ENCODE data around the gene SNX7. TPM values are rescaled to one million over a fixed set of nuclear protein-coding genes. Genes with fewer than 3 reads are reported as not detected.

SNX7 gene
- total RNA-seq, 1 donor from 2014 or later, result 23.4 TPM

- no peaks in the 10 kb centered on the region for H3K27me3 ChIP-seq (ENCODE audit: control insufficient read depth, insufficient read depth, low read length)
- H3K36me3 ChIP-seq (ENCODE audit: control insufficient read depth, insufficient read depth, low read length), result no peaks in the 10 kb centered on the region
These were observed 8.1 kb downstream of the SNX7 start for GRCh38 chr1:98669355-98670296.

GRCh38 chr1:98672189-98672588, 10.7 kb downstream of the SNX7 start:
- H3K36me3 ChIP-seq (ENCODE audit: control insufficient read depth, insufficient read depth, low read length), result no peaks in the 10 kb centered on the region
- H3K27me3 ChIP-seq (ENCODE audit: control insufficient read depth, insufficient read depth, low read length), result no peaks in the 10 kb centered on the region
- DNase-seq (ENCODE audit: low read depth), result no peak
- TF ChIP-seq, protein P1, sequence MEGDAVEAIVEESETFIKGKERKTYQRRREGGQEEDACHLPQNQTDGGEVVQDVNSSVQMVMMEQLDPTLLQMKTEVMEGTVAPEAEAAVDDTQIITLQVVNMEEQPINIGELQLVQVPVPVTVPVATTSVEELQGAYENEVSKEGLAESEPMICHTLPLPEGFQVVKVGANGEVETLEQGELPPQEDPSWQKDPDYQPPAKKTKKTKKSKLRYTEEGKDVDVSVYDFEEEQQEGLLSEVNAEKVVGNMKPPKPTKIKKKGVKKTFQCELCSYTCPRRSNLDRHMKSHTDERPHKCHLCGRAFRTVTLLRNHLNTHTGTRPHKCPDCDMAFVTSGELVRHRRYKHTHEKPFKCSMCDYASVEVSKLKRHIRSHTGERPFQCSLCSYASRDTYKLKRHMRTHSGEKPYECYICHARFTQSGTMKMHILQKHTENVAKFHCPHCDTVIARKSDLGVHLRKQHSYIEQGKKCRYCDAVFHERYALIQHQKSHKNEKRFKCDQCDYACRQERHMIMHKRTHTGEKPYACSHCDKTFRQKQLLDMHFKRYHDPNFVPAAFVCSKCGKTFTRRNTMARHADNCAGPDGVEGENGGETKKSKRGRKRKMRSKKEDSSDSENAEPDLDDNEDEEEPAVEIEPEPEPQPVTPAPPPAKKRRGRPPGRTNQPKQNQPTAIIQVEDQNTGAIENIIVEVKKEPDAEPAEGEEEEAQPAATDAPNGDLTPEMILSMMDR (IDR thresholded peaks at IDR 0.05; ENCODE audit: insufficient read depth, low read length, poor library complexity, severe bottlenecking), result no peak
- no peak overlapping the region for H3K4me3 ChIP-seq (ENCODE audit: low read depth, low read length)

More at GRCh38 chr1:98669355-98670296, 8.1 kb downstream of the SNX7 start:
- DNase-seq (ENCODE audit: low read depth), result no peak
- TF ChIP-seq, protein P1 (IDR thresholded peaks at IDR 0.05; ENCODE audit: insufficient read depth, low read length, poor library complexity, severe bottlenecking), result no peak
- H3K4me3 ChIP-seq (ENCODE audit: low read depth, low read length), result no peak overlapping the region

- Histone ChIP-seq H3K27me3 (ENCODE audit: control insufficient read depth, insufficient read depth, low read length) (no peaks in the 10 kb centered on the region), H3K4me3 (ENCODE audit: low read depth, low read length) (no peak overlapping the region), H3K36me3 (ENCODE audit: control insufficient read depth, insufficient read depth, low read length) (no peaks in the 10 kb centered on the region)
- TF ChIP-seq, protein P1 (IDR thresholded peaks at IDR 0.05; ENCODE audit: insufficient read depth, low read length, poor library complexity, severe bottlenecking), result no peak
- DNase-seq (ENCODE audit: low read depth), result no peak
These were observed 12.7 kb downstream of the SNX7 start for GRCh38 chr1:98674075-98674781.

- DNase-seq (ENCODE audit: low read depth), result no peak
- TF ChIP-seq, protein P1 (IDR thresholded peaks at IDR 0.05; ENCODE audit: insufficient read depth, low read length, poor library complexity, severe bottlenecking), result no peak
- Histone ChIP-seq H3K4me3 (ENCODE audit: low read depth, low read length) (no peak overlapping the region), H3K36me3 (ENCODE audit: control insufficient read depth, insufficient read depth, low read length) (no peaks in the 10 kb centered on the region), H3K27me3 (ENCODE audit: control insufficient read depth, insufficient read depth, low read length) (no peaks in the 10 kb centered on the region)
These were observed 13.8 kb downstream of the SNX7 start for GRCh38 chr1:98675282-98675681.

GRCh38 chr1:98677288-98677687, 15.8 kb downstream of the SNX7 start:
- Histone ChIP-seq H3K27me3 (ENCODE audit: control insufficient read depth, insufficient read depth, low read length) (no peaks in the 10 kb centered on the region), H3K4me3 (ENCODE audit: low read depth, low read length) (no peak overlapping the region), H3K36me3 (ENCODE audit: control insufficient read depth, insufficient read depth, low read length) (no peaks in the 10 kb centered on the region)
- DNase-seq (ENCODE audit: low read depth), result no peak
- TF ChIP-seq, protein P1 (IDR thresholded peaks at IDR 0.05; ENCODE audit: insufficient read depth, low read length, poor library complexity, severe bottlenecking), result no peak
